ENCODE results near the gene MAPK1. TPM values are rescaled to one million over a fixed set of nuclear protein-coding genes. Genes with fewer than 3 reads are reported as not detected.

The MAPK1 gene
- total RNA-seq, 1 donor from 2014 or later, result 119 TPM

GRCh38 chr22:21760640-21761039 lies 106.8 kb downstream of the MAPK1 start:
- Mint-ChIP-seq H3K27ac (ENCODE audit: unreplicated experiment) (no peak overlapping the region), H3K36me3 (ENCODE audit: low read depth, unreplicated experiment) (peaks cover 35% of the 10 kb centered on the region), H3K27me3 (ENCODE audit: unreplicated experiment) (peaks cover 7% of the 10 kb centered on the region), H3K9me3 (ENCODE audit: unreplicated experiment) (no peaks in the 10 kb centered on the region), H3K4me1 (ENCODE audit: unreplicated experiment) (peaks cover 9% of the 10 kb centered on the region), H3K4me3 (ENCODE audit: unreplicated experiment) (no peak overlapping the region)
- TF ChIP-seq CTCF (IDR thresholded peaks at IDR 0.05; ENCODE audit: unreplicated experiment), result no peak
- DNase-seq (ENCODE audit: low spot score), result no peak

GRCh38 chr22:21759646-21760376 lies 107.6 kb downstream of the MAPK1 start:
- H3K36me3 Mint-ChIP-seq (ENCODE audit: low read depth, unreplicated experiment), result peaks cover 28% of the 10 kb centered on the region
- no peaks in the 10 kb centered on the region for H3K9me3 Mint-ChIP-seq (ENCODE audit: unreplicated experiment)
- no peak for DNase-seq (ENCODE audit: low spot score)
- peaks cover 10% of the 10 kb centered on the region for H3K27me3 Mint-ChIP-seq (ENCODE audit: unreplicated experiment)
- H3K27ac Mint-ChIP-seq (ENCODE audit: unreplicated experiment), result no peak overlapping the region
- H3K4me3 Mint-ChIP-seq (ENCODE audit: unreplicated experiment), result no peak overlapping the region
- TF ChIP-seq CTCF (IDR thresholded peaks at IDR 0.05; ENCODE audit: unreplicated experiment), result no peak
- peaks cover 9% of the 10 kb centered on the region for H3K4me1 Mint-ChIP-seq (ENCODE audit: unreplicated experiment)

GRCh38 chr22:21759093-21759492 lies 108.4 kb downstream of the MAPK1 start:
- H3K36me3 Mint-ChIP-seq (ENCODE audit: low read depth, unreplicated experiment), result peaks cover 22% of the 10 kb centered on the region
- no peak overlapping the region for H3K4me3 Mint-ChIP-seq (ENCODE audit: unreplicated experiment)
- peaks cover 16% of the 10 kb centered on the region for H3K27me3 Mint-ChIP-seq (ENCODE audit: unreplicated experiment)
- H3K27ac Mint-ChIP-seq (ENCODE audit: unreplicated experiment), result no peak overlapping the region
- H3K4me1 Mint-ChIP-seq (ENCODE audit: unreplicated experiment), result peaks cover 9% of the 10 kb centered on the region
- H3K9me3 Mint-ChIP-seq (ENCODE audit: unreplicated experiment), result no peaks in the 10 kb centered on the region
- no peak for TF ChIP-seq CTCF (IDR thresholded peaks at IDR 0.05; ENCODE audit: unreplicated experiment)
- DNase-seq (ENCODE audit: low spot score), result no peak

- Mint-ChIP-seq H3K27me3 (ENCODE audit: unreplicated experiment) (peaks cover 16% of the 10 kb centered on the region), H3K4me1 (ENCODE audit: unreplicated experiment) (peaks cover 9% of the 10 kb centered on the region), H3K36me3 (ENCODE audit: low read depth, unreplicated experiment) (peaks cover 16% of the 10 kb centered on the region), H3K27ac (ENCODE audit: unreplicated experiment) (peak overlapping the region; percentile 32), H3K9me3 (ENCODE audit: unreplicated experiment) (no peaks in the 10 kb centered on the region), H3K4me3 (ENCODE audit: unreplicated experiment) (no peak overlapping the region)
- TF ChIP-seq CTCF (IDR thresholded peaks at IDR 0.05; ENCODE audit: unreplicated experiment), result no peak
- no peak for DNase-seq (ENCODE audit: low spot score)
These were observed 109.2 kb downstream of the MAPK1 start for GRCh38 chr22:21758091-21758864.

- no peak for TF ChIP-seq CTCF (IDR thresholded peaks at IDR 0.05; ENCODE audit: unreplicated experiment)
- DNase-seq (ENCODE audit: low spot score), result no peak
- no peak overlapping the region for H3K27ac Mint-ChIP-seq (ENCODE audit: unreplicated experiment)
- peaks cover 16% of the 10 kb centered on the region for H3K36me3 Mint-ChIP-seq (ENCODE audit: low read depth, unreplicated experiment)
- peaks cover 21% of the 10 kb centered on the region for H3K27me3 Mint-ChIP-seq (ENCODE audit: unreplicated experiment)
- no peaks in the 10 kb centered on the region for H3K9me3 Mint-ChIP-seq (ENCODE audit: unreplicated experiment)
- peaks cover 9% of the 10 kb centered on the region for H3K4me1 Mint-ChIP-seq (ENCODE audit: unreplicated experiment)
- H3K4me3 Mint-ChIP-seq (ENCODE audit: unreplicated experiment), result no peak overlapping the region
These were observed 111.6 kb downstream of the MAPK1 start for GRCh38 chr22:21755851-21756284.
